Heart right ventricle (tissue), 16 donors: ENCODE results near the gene LMO7. TPM values are rescaled to one million over a fixed set of nuclear protein-coding genes. Genes with fewer than 3 reads are reported as not detected.

Source experiments
- ATAC-seq, 8 donors: fragments of 200-7000 bp; cut with Tn5 transposase; one replicate each; pipeline ENCODE4 v1.9.1; 2020; ENCODE audit warnings: mild to moderate bottlenecking in 8 of 8, moderate library complexity in 8 of 8, moderate number of reproducible peaks in 1 of 8
- DNase-seq, 2 donors: peaks; one replicate each; pipeline ENCODE4 v3.0.0-alpha.2; 2020
- H3K27ac ChIP-seq, 10 donors: fragments of 200-600 bp; sonication (generic) in 2 of 10; one replicate each; pipeline versions ENCODE4 v1.5.0 to v1.8.0; 2020 to 2022; ENCODE audit warnings: mild to moderate bottlenecking in 3 of 10
- H3K27me3 ChIP-seq, 7 donors: fragments of 200-600 bp; one replicate each; pipeline ENCODE4 v1.8.0; 2021 to 2022; ENCODE audit warnings: mild to moderate bottlenecking in 2 of 7
- H3K36me3 ChIP-seq, 9 donors: fragments of 200-600 bp; sonication (generic) in 1 of 9; one replicate each; pipeline versions ENCODE4 v1.5.0 to v1.8.0; 2020 to 2022; ENCODE audit warnings: mild to moderate bottlenecking in 2 of 9
- H3K4me1 ChIP-seq, 9 donors: fragments of 200-600 bp; sonication (generic) in 1 of 9; one replicate each; pipeline versions ENCODE4 v1.5.0 to v1.8.0; 2020 to 2022; ENCODE audit warnings: mild to moderate bottlenecking in 4 of 9
- H3K4me3 ChIP-seq, 10 donors: fragments of 200-600 bp; sonication (generic) in 2 of 10; one replicate each; pipeline versions ENCODE4 v1.5.0 to v1.8.0; 2020 to 2022; ENCODE audit warnings: mild to moderate bottlenecking in 7 of 10, moderate library complexity in 2 of 10
- H3K9me3 ChIP-seq, 11 donors: fragments of 200-600 bp in 10 of 11; sonication (generic) in 2 of 11; one replicate each; pipeline versions ENCODE4 v1.5.0 to v1.8.0; 2013 to 2022; ENCODE audit warnings: mild to moderate bottlenecking in 2 of 11, control low read depth in 1 of 11, moderate library complexity in 1 of 11
- CTCF ChIP-seq, 9 donors: fragments of 200-600 bp; sonication (generic) in 2 of 9; IDR thresholded peaks; one replicate each; pipeline versions ENCODE4 v1.5.0 to v1.8.0; 2021 to 2022; ENCODE audit warnings: antibody characterized with exemption in 9 of 9, mild to moderate bottlenecking in 5 of 9, moderate library complexity in 1 of 9
- WGBS, 2 donors: extraction: QIAGEN DNeasy Blood & Tissue Kit; methylation state at CpG; one replicate each; pipeline ENCODE4 v1.1.7; 2013; ENCODE audit warnings: inconsistent platforms in 1 of 2; 5-methylcytosine and 5-hydroxymethylcytosine counted together
- intact Hi-C, 10 donors: fragments of 100-400 bp; cut with DNase I; formaldehyde crosslinking; loops; one replicate each; pipeline versions ENCODE4 v1.11.1 to v1.14.2; 2022
- polyA plus RNA-seq, 2 donors: library from polyadenylated mRNA; stranded (reverse); fragments of 200-250 nt; gene quantifications; one replicate each; pipeline ENCODE4 v1.2.3, GENCODE V29; 2013
- total RNA-seq, 10 donors: library from RNA; stranded (reverse); fragmentation: NEBNext Ultra II Directional in 3 of 10; extraction: Animal tissue kit (Norgen Biotek cat#: 25700) in 3 of 10; gene quantifications; one replicate each; pipeline versions ENCODE4 v1.2.1 to v1.2.4, GENCODE V29; 2021 to 2023
- donor health status: Arrhythmogenic right ventricular cardiomyopathy.
- donor health status: ischemic (EF 13 %, LVEDD 7.1; RV severe dilation, severe dysfunction).
- donor health status: healthy with polysubstance abuse.
- donor health status: DM: no; HTN: yes; CAD: no.
- donor health status: DM: no; HTN: no; CAD: no.
- donor health status: ischemic (EF 25% LVEDD 6.9; RV normal size, moderate dysfunction).
- donor health status: ischemic (EF 25% LVEDD 5.7; RV mildly dilated, moderate dysfunction).
- donor health status: healthy.
- donor health status: DM: yes; HTN: yes; CAD: no.
- donor health status: Ischemic cardiomyopathy.
- donor health status: ischemic (EF 35%, LVEDD 5.7; RV mildly dilated, moderate dysfunction).
- donor health status: nonischemic (EF 11% LVEDD 7.7; RV severe dilation, severe dysfunction).
- donor health status: DM: yes; HTN: yes; CAD: no.
- donor health status: PGD.
- donor health status: ischemic (EF 29% LVEDD 5.4; RV normal size, mild dysfunction).
- donor health status: nonischemic (EF 23%, LVEDD 6.1; RV moderate dilation, normal function).

Gene LMO7
- total and polyA plus RNA-seq, 12 donors = 147 to 600 (median 504) TPM

GRCh38 chr13:75797239-75797638, 161.1 kb downstream of the LMO7 start:
- WGBS, 2 donors = 87 to 89% methylated on average over 2 of the region's 2 CpGs
- DNase-seq (no peak), ATAC-seq (no peak)
- no peaks in the 10 kb centered on the region for H3K27me3 ChIP-seq
- peaks cover 0 to 42% (median 13%) of the 10 kb centered on the region in 9 donors for H3K4me1 ChIP-seq
- no peak overlapping the region for H3K27ac ChIP-seq
- no peak overlapping the region for H3K4me3 ChIP-seq
- no peak for TF ChIP-seq CTCF (IDR thresholded peaks at IDR 0.05)
- no peaks in the 10 kb centered on the region for H3K9me3 ChIP-seq
- intact Hi-C loops = no loop called here
- H3K36me3 ChIP-seq = peaks cover 0 to 34% (median 0%) of the 10 kb centered on the region in 9 donors

GRCh38 chr13:75797719-75798118, 161.6 kb downstream of the LMO7 start:
- H3K9me3 ChIP-seq = no peaks in the 10 kb centered on the region
- 96 to 98% methylated on average over 2 of the region's 2 CpGs for WGBS, 2 donors
- intact Hi-C loops = no loop called here
- H3K27me3 ChIP-seq = no peaks in the 10 kb centered on the region
- peaks cover 0 to 34% (median 0%) of the 10 kb centered on the region in 9 donors for H3K36me3 ChIP-seq
- H3K27ac ChIP-seq = peak overlapping the region in 7 of 10 donors; percentile 0 to 58 (median 48)
- no peak for ATAC-seq
- TF ChIP-seq CTCF (IDR thresholded peaks at IDR 0.05) = no peak
- DNase-seq = no peak
- H3K4me3 ChIP-seq = no peak overlapping the region
- H3K4me1 ChIP-seq = peaks cover 0 to 46% (median 13%) of the 10 kb centered on the region in 9 donors

GRCh38 chr13:75798353-75799255, 162.5 kb downstream of the LMO7 start:
- ATAC-seq (peak in 3 of 8 donors; percentile 37 to 66 (median 46)), DNase-seq (no peak)
- 56 to 65% methylated on average over 7 of the region's 7 CpGs for WGBS, 2 donors
- Histone ChIP-seq H3K27ac (peak overlapping the region in 8 of 10 donors; percentile 0 to 58 (median 42)), H3K36me3 (peaks cover 0 to 34% (median 0%) of the 10 kb centered on the region in 9 donors), H3K4me3 (no peak overlapping the region), H3K9me3 (no peaks in the 10 kb centered on the region), H3K27me3 (no peaks in the 10 kb centered on the region), H3K4me1 (peaks cover 0 to 48% (median 20%) of the 10 kb centered on the region in 9 donors)
- intact Hi-C loops = no loop called here
- no peak for TF ChIP-seq CTCF (IDR thresholded peaks at IDR 0.05)

- Histone ChIP-seq H3K27me3 (no peaks in the 10 kb centered on the region), H3K36me3 (peaks cover 0 to 34% (median 0%) of the 10 kb centered on the region in 9 donors), H3K9me3 (no peaks in the 10 kb centered on the region), H3K4me1 (peaks cover 0 to 49% (median 21%) of the 10 kb centered on the region in 9 donors), H3K27ac (peak overlapping the region in 9 of 10 donors; percentile 1 to 65 (median 41)), H3K4me3 (no peak overlapping the region)
- TF ChIP-seq CTCF (IDR thresholded peaks at IDR 0.05) = peak in 4 of 9 donors; percentile 6 to 50 (median 39)
- 37 to 46% methylated on average over 9 of the region's 9 CpGs for WGBS, 2 donors
- intact Hi-C loops = loop anchor here in 6 of 10 donors (2.0 to 10.0 kb wide), 4 partner anchors 38 to 106 kb away; no protein-coding TSS in a partner anchor
- DNase-seq (no peak), ATAC-seq (no peak)
Measured at GRCh38 chr13:75800545-75800944, 164.4 kb downstream of the LMO7 start.
